ENCODE data around the gene MGAT5B. TPM values are rescaled to one million over a fixed set of nuclear protein-coding genes. Genes with fewer than 3 reads are reported as not detected.

Gene MGAT5B
- total and polyA plus RNA-seq, 4 donors: 0.02 to 0.25 TPM; not detected in 2

GRCh38 chr17:76885894-76886290 lies 17.7 kb downstream of the MGAT5B start:
- H3K27ac ChIP-seq (ENCODE audit: low read depth in 1 of 2, low read length in 2 of 2): no peak overlapping the region
- WGBS: 68% methylated on average over 5 of the region's 5 CpGs
- TF ChIP-seq CTCF (IDR thresholded peaks at IDR 0.05; ENCODE audit: low read depth, low read length, missing input control): no peak
- no peak for TF ChIP-seq SP1 (IDR thresholded peaks at IDR 0.05)
- no peak for TF ChIP-seq HNF4G (IDR thresholded peaks at IDR 0.05)
- TF ChIP-seq ATF3 (IDR thresholded peaks at IDR 0.05): no peak
- TF ChIP-seq ZBTB33 (IDR thresholded peaks at IDR 0.05): no peak

GRCh38 chr17:76886395-76886794 lies 18.2 kb downstream of the MGAT5B start:
- Histone ChIP-seq H3K9ac (ENCODE audit: low read depth in 1 of 2, low read length in 2 of 2) (no peak overlapping the region), H3K27me3 (ENCODE audit: control insufficient read depth in 4 of 4, insufficient read depth in 4 of 4, low read length in 3 of 4) (no peaks in the 10 kb centered on the region), H3K4me3 (ENCODE audit: low read depth in 1 of 3, low read length in 3 of 3) (no peak overlapping the region), H3K27ac (ENCODE audit: low read depth in 1 of 2, low read length in 2 of 2) (no peak overlapping the region), H3K36me3 (ENCODE audit: control insufficient read depth in 4 of 4, insufficient read depth in 3 of 4, low read depth in 1 of 4, low read length in 3 of 4) (no peaks in the 10 kb centered on the region), H3K9me3 (ENCODE audit: control insufficient read depth in 4 of 4, low read length in 3 of 4) (no peaks in the 10 kb centered on the region), H3K4me1 (ENCODE audit: control insufficient read depth in 4 of 4, insufficient read depth in 4 of 4, low read length in 3 of 4) (no peaks in the 10 kb centered on the region)
- TF ChIP-seq FOXA1 (IDR thresholded peaks at IDR 0.05) (no peak), YY1 (IDR thresholded peaks at IDR 0.05) (no peak), RAD21 (IDR thresholded peaks at IDR 0.05) (no peak), GABPA (IDR thresholded peaks at IDR 0.05 in 1 of 2, conservative IDR thresholded peaks at IDR 0.05 in 1 of 2) (no peak), CTCF (IDR thresholded peaks at IDR 0.05; ENCODE audit: low read depth, low read length, missing input control) (no peak), ZBTB33 (IDR thresholded peaks at IDR 0.05) (no peak), ATF3 (IDR thresholded peaks at IDR 0.05) (no peak), MAX (IDR thresholded peaks at IDR 0.05) (no peak), EGR1 (IDR thresholded peaks at IDR 0.05; ENCODE audit: low read depth in 2 of 2) (no peak), SP1 (IDR thresholded peaks at IDR 0.05) (no peak), FOXA2 (IDR thresholded peaks at IDR 0.05) (no peak), REST (IDR thresholded peaks at IDR 0.05) (no peak), TAF1 (conservative IDR thresholded peaks at IDR 0.05) (no peak), JUND (IDR thresholded peaks at IDR 0.05) (no peak)
- DNase-seq (ENCODE audit: low spot score): no peak
- WGBS: 70% methylated on average over 5 of the region's 5 CpGs

More at GRCh38 chr17:76885894-76886290, 17.7 kb downstream of the MGAT5B start:
- Histone ChIP-seq H3K9me3 (ENCODE audit: control insufficient read depth in 4 of 4, low read length in 3 of 4) (no peaks in the 10 kb centered on the region), H3K36me3 (ENCODE audit: control insufficient read depth in 4 of 4, insufficient read depth in 3 of 4, low read depth in 1 of 4, low read length in 3 of 4) (no peaks in the 10 kb centered on the region), H3K4me3 (ENCODE audit: low read depth in 1 of 3, low read length in 3 of 3) (no peak overlapping the region), H3K9ac (ENCODE audit: low read depth in 1 of 2, low read length in 2 of 2) (no peak overlapping the region), H3K27me3 (ENCODE audit: control insufficient read depth in 4 of 4, insufficient read depth in 4 of 4, low read length in 3 of 4) (no peaks in the 10 kb centered on the region), H3K4me1 (ENCODE audit: control insufficient read depth in 4 of 4, insufficient read depth in 4 of 4, low read length in 3 of 4) (no peaks in the 10 kb centered on the region)
- DNase-seq (ENCODE audit: low spot score): no peak
